ENCODE data around the gene DYRK3. TPM values are rescaled to one million over a fixed set of nuclear protein-coding genes. Genes with fewer than 3 reads are reported as not detected.

DYRK3 gene
- total and polyA plus RNA-seq, 2 donors (not counting 1 experiment from before 2014, with no cell fraction given) = 10.2 to 38.5 TPM

GRCh38 chr1:206681359-206681758 lies 46.0 kb downstream of the DYRK3 start:
- Histone ChIP-seq H3K4me1 (ENCODE audit: control insufficient read depth, extremely low read depth, insufficient read depth, low read length) (no peaks in the 10 kb centered on the region), H3K9me3 (ENCODE audit: control insufficient read depth, insufficient read depth, low read depth, low read length) (no peaks in the 10 kb centered on the region), H3K4me3 (replicated peaks in 1 of 4; ENCODE audit: control extremely low read depth in 1 of 4, insufficient read depth in 1 of 4, low read depth in 3 of 4, low read length in 4 of 4) (no peak overlapping the region), H3K27me3 (ENCODE audit: control insufficient read depth, insufficient read depth, low read length) (peaks cover 6% of the 10 kb centered on the region), H3K27ac (ENCODE audit: insufficient read depth, low read length) (no peak overlapping the region), H3K36me3 (ENCODE audit: control insufficient read depth, insufficient read depth, low read length) (no peaks in the 10 kb centered on the region), H3K4me2 (ENCODE audit: extremely low read depth, insufficient read depth, low read length) (no peak overlapping the region), H4K20me1 (ENCODE audit: control insufficient read depth, extremely low read depth, insufficient read depth, low read length) (no peaks in the 10 kb centered on the region), H3K9ac (ENCODE audit: insufficient read depth, low read length) (no peak overlapping the region), H2AFZ (ENCODE audit: low read length) (no peak overlapping the region), H3K79me2 (ENCODE audit: control insufficient read depth, insufficient read depth, low read length) (peaks cover 8% of the 10 kb centered on the region)
- TF ChIP-seq, protein P1, sequence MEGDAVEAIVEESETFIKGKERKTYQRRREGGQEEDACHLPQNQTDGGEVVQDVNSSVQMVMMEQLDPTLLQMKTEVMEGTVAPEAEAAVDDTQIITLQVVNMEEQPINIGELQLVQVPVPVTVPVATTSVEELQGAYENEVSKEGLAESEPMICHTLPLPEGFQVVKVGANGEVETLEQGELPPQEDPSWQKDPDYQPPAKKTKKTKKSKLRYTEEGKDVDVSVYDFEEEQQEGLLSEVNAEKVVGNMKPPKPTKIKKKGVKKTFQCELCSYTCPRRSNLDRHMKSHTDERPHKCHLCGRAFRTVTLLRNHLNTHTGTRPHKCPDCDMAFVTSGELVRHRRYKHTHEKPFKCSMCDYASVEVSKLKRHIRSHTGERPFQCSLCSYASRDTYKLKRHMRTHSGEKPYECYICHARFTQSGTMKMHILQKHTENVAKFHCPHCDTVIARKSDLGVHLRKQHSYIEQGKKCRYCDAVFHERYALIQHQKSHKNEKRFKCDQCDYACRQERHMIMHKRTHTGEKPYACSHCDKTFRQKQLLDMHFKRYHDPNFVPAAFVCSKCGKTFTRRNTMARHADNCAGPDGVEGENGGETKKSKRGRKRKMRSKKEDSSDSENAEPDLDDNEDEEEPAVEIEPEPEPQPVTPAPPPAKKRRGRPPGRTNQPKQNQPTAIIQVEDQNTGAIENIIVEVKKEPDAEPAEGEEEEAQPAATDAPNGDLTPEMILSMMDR (conservative IDR thresholded peaks at IDR 0.05 in 1 of 2, IDR thresholded peaks at IDR 0.05 in 1 of 2; ENCODE audit: low read depth in 1 of 2, low read length in 2 of 2) = no peak
- no peak for TF ChIP-seq EZH2 (IDR thresholded peaks at IDR 0.05; ENCODE audit: low read length, missing control alignments)
- no peak for DNase-seq (ENCODE audit: low read depth in 2 of 2)

- Histone ChIP-seq H3K9ac (ENCODE audit: insufficient read depth, low read length) (no peak overlapping the region), H2AFZ (ENCODE audit: low read length) (no peak overlapping the region), H3K27ac (ENCODE audit: insufficient read depth, low read length) (no peak overlapping the region), H4K20me1 (ENCODE audit: control insufficient read depth, extremely low read depth, insufficient read depth, low read length) (no peaks in the 10 kb centered on the region), H3K4me1 (ENCODE audit: control insufficient read depth, extremely low read depth, insufficient read depth, low read length) (no peaks in the 10 kb centered on the region), H3K27me3 (ENCODE audit: control insufficient read depth, insufficient read depth, low read length) (peaks cover 6% of the 10 kb centered on the region), H3K79me2 (ENCODE audit: control insufficient read depth, insufficient read depth, low read length) (peaks cover 16% of the 10 kb centered on the region), H3K4me3 (replicated peaks in 1 of 4; ENCODE audit: control extremely low read depth in 1 of 4, insufficient read depth in 1 of 4, low read depth in 3 of 4, low read length in 4 of 4) (no peak overlapping the region), H3K9me3 (ENCODE audit: control insufficient read depth, insufficient read depth, low read depth, low read length) (no peaks in the 10 kb centered on the region), H3K4me2 (ENCODE audit: extremely low read depth, insufficient read depth, low read length) (no peak overlapping the region), H3K36me3 (ENCODE audit: control insufficient read depth, insufficient read depth, low read length) (no peaks in the 10 kb centered on the region)
- DNase-seq (ENCODE audit: low read depth in 2 of 2) = no peak
- no peak for TF ChIP-seq EZH2 (IDR thresholded peaks at IDR 0.05; ENCODE audit: low read length, missing control alignments)
- TF ChIP-seq, protein P1 (conservative IDR thresholded peaks at IDR 0.05 in 1 of 2, IDR thresholded peaks at IDR 0.05 in 1 of 2; ENCODE audit: low read depth in 1 of 2, low read length in 2 of 2) = no peak
Measured at GRCh38 chr1:206682111-206682510, 46.8 kb downstream of the DYRK3 start.

- no peaks in the 10 kb centered on the region for H3K36me3 ChIP-seq (ENCODE audit: control insufficient read depth, insufficient read depth, low read length)
- no peak overlapping the region for H2AFZ ChIP-seq (ENCODE audit: low read length)
- H3K4me2 ChIP-seq (ENCODE audit: extremely low read depth, insufficient read depth, low read length) = no peak overlapping the region
- peaks cover 9% of the 10 kb centered on the region for H3K4me1 ChIP-seq (ENCODE audit: control insufficient read depth, extremely low read depth, insufficient read depth, low read length)
- H4K20me1 ChIP-seq (ENCODE audit: control insufficient read depth, extremely low read depth, insufficient read depth, low read length) = no peaks in the 10 kb centered on the region
- no peak overlapping the region for H3K27ac ChIP-seq (ENCODE audit: insufficient read depth, low read length)
- no peak overlapping the region for H3K4me3 ChIP-seq (replicated peaks in 1 of 4; ENCODE audit: control extremely low read depth in 1 of 4, insufficient read depth in 1 of 4, low read depth in 3 of 4, low read length in 4 of 4)
- no peak overlapping the region for H3K9ac ChIP-seq (ENCODE audit: insufficient read depth, low read length)
- no peaks in the 10 kb centered on the region for H3K9me3 ChIP-seq (ENCODE audit: control insufficient read depth, insufficient read depth, low read depth, low read length)
- TF ChIP-seq, protein P1 (conservative IDR thresholded peaks at IDR 0.05 in 1 of 2, IDR thresholded peaks at IDR 0.05 in 1 of 2; ENCODE audit: low read depth in 1 of 2, low read length in 2 of 2) = no peak
- no peak for TF ChIP-seq EZH2 (IDR thresholded peaks at IDR 0.05; ENCODE audit: low read length, missing control alignments)
- no peak for DNase-seq (ENCODE audit: low read depth in 2 of 2)
- H3K27me3 ChIP-seq (ENCODE audit: control insufficient read depth, insufficient read depth, low read length) = peaks cover 6% of the 10 kb centered on the region
- peaks cover 28% of the 10 kb centered on the region for H3K79me2 ChIP-seq (ENCODE audit: control insufficient read depth, insufficient read depth, low read length)
Measured at GRCh38 chr1:206683313-206683712, 48.0 kb downstream of the DYRK3 start.
